ENCODE data around the gene SCN1A. TPM values are rescaled to one million over a fixed set of nuclear protein-coding genes. Genes with fewer than 3 reads are reported as not detected.

Gene SCN1A
- total RNA-seq, 1 donor from 2014 or later = 1.9 TPM

DNA sequence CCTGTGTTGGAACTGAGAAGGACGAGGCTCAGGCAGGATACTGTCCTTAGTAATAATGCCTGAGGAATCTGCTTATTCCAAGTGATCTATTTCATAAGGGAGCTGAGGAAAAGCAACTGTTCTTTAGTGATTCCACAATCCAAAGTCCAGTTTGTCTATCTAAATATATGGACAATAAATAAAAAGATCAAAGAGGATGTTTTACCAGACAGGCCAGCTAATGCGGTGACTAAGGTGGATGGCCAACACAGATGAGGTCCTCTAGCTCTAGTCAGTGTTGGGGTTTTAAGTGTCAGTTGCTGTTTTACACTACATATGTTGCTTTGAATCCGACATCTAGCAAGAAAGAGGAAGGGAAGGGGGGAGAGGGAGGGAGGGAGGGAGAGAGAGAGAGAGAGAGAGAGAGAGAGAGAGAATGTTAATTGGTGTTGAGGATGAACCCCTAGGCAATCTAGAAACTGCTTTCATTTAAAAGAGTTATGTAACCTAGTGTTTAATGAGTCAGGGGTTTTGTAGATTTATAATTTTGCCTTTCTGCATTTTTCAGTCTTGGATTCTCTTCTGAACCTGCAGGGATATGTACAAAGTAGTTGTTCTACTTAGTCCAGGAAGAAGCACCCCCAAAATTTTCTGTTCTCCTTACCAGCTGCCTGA, 27.0 kb upstream of the SCN1A start:
- peaks cover 1% of the 10 kb centered on the region for H3K27me3 Mint-ChIP-seq (ENCODE audit: low read depth)

GRCh38 chr2:166152064-166152463, 24.2 kb upstream of the SCN1A start:
- no peak overlapping the region for H3K27ac Mint-ChIP-seq
- H3K36me3 Mint-ChIP-seq = no peaks in the 10 kb centered on the region
- H3K9me3 Mint-ChIP-seq = no peaks in the 10 kb centered on the region
- TF ChIP-seq CTCF (IDR thresholded peaks at IDR 0.05; ENCODE audit: unreplicated experiment) = no peak
- peaks cover 39% of the 10 kb centered on the region for H3K4me1 Mint-ChIP-seq
- H3K4me3 Mint-ChIP-seq = no peak overlapping the region
- no peak for DNase-seq (ENCODE audit: low spot score in 2 of 2, unreplicated experiment in 2 of 2)
- peaks cover 6% of the 10 kb centered on the region for H3K27me3 Mint-ChIP-seq (ENCODE audit: low read depth)

More for the DNA sequence above, 27.0 kb upstream of the SCN1A start:
- TF ChIP-seq CTCF (IDR thresholded peaks at IDR 0.05; ENCODE audit: unreplicated experiment) = no peak
- Mint-ChIP-seq H3K36me3 (no peaks in the 10 kb centered on the region), H3K4me3 (no peak overlapping the region), H3K27ac (peak overlapping the region; percentile 57), H3K9me3 (no peaks in the 10 kb centered on the region), H3K4me1 (peaks cover 28% of the 10 kb centered on the region)
- DNase-seq (ENCODE audit: low spot score in 2 of 2, unreplicated experiment in 2 of 2) = no peak

- peaks cover 6% of the 10 kb centered on the region for H3K27me3 Mint-ChIP-seq (ENCODE audit: low read depth)
- no peak for DNase-seq (ENCODE audit: low spot score in 2 of 2, unreplicated experiment in 2 of 2)
- TF ChIP-seq CTCF (IDR thresholded peaks at IDR 0.05; ENCODE audit: unreplicated experiment) = no peak
These were observed 20.9 kb upstream of the SCN1A start for GRCh38 chr2:166148500-166149400.

DNA sequence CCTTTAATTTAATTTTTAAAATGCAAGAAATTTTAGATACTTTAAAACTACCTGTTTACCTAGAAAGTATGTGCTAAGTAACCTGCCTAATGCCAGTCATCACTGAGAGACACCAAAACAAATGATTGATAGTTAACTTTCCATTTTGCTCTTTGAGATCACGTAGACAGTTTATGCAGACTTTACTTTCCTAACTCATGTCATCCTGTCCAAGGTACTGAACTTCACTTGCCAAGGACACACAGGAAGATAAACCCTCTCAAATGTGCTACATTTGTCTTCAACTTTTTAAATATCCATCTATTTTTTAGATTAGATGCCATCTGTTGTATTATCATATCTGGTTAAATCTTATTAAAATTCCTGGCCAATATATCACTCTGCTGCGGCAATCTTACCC, 20.1 kb upstream of the SCN1A start:
- H3K4me3 Mint-ChIP-seq = no peak overlapping the region
- no peaks in the 10 kb centered on the region for H3K36me3 Mint-ChIP-seq
- no peaks in the 10 kb centered on the region for H3K9me3 Mint-ChIP-seq
- peaks cover 6% of the 10 kb centered on the region for H3K27me3 Mint-ChIP-seq (ENCODE audit: low read depth)
- TF ChIP-seq CTCF (IDR thresholded peaks at IDR 0.05; ENCODE audit: unreplicated experiment) = no peak
- no peak for DNase-seq (ENCODE audit: low spot score in 2 of 2, unreplicated experiment in 2 of 2)
- peaks cover 15% of the 10 kb centered on the region for H3K4me1 Mint-ChIP-seq
- no peak overlapping the region for H3K27ac Mint-ChIP-seq

More at GRCh38 chr2:166148500-166149400, 20.9 kb upstream of the SCN1A start:
- no peaks in the 10 kb centered on the region for H3K36me3 Mint-ChIP-seq
- no peaks in the 10 kb centered on the region for H3K9me3 Mint-ChIP-seq
- H3K4me1 Mint-ChIP-seq = peaks cover 21% of the 10 kb centered on the region
- H3K4me3 Mint-ChIP-seq = no peak overlapping the region
- no peak overlapping the region for H3K27ac Mint-ChIP-seq

GRCh38 chr2:166144071-166144470, 16.3 kb upstream of the SCN1A start:
- TF ChIP-seq CTCF (IDR thresholded peaks at IDR 0.05; ENCODE audit: unreplicated experiment) = no peak
- Mint-ChIP-seq H3K4me1 (peaks cover 12% of the 10 kb centered on the region), H3K9me3 (peaks cover 6% of the 10 kb centered on the region)

More at GRCh38 chr2:166144071-166144470, 16.3 kb upstream of the SCN1A start:
- DNase-seq (ENCODE audit: low spot score in 2 of 2, unreplicated experiment in 2 of 2) = no peak
- H3K4me3 Mint-ChIP-seq = no peak overlapping the region
- H3K36me3 Mint-ChIP-seq = no peaks in the 10 kb centered on the region
- H3K27ac Mint-ChIP-seq = no peak overlapping the region
- H3K27me3 Mint-ChIP-seq (ENCODE audit: low read depth) = peaks cover 4% of the 10 kb centered on the region

Data from mesothelial cell of epicardium (in vitro differentiated cells).